ENCODE results near the gene AP5S1. TPM values are rescaled to one million over a fixed set of nuclear protein-coding genes. Genes with fewer than 3 reads are reported as not detected.
A peak's percentile ranks its signal among the peaks of the same experiment; 100 is the strongest.

AP5S1 gene
- total RNA-seq, 1 donor from 2014 or later = 12.8 TPM

DNA sequence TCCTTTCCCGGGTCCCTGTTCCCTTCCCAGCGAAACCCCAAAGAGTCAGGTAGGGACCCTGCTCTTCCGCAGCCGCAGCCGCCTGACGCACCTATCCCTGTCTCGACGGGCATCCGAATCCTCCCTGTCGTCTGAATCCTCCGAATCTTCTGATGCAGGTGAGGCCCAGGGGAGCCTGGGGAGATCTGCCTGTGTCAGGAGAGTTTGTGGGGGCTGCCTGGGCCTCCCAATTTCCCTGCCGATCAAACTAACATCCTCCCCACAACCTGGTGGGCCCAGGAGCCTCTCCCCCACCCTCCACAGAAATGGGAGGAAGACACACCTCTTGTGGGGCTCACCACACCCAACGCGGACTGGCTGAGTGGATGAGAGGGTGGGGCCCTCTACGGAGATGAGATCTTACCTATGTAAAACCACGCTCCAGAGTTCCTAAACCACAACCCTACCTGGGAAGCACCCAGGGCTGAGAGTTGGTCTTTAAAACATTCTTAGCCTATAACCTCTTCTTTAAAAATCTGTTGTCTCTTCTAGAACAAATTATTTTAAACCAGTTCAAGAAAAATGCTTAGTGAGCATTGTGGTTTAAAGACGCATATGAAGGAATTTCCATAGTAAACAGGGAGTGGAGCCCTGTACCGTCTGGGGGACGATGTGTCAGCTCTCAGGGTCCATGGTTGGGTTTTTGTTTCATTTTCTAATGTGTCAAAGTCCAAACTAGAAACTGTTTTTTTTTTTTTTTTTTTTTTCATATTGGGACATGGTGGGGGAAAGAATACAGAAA lies 22.6 kb upstream of the AP5S1 start:
- no peak for TF ChIP-seq CTCF (conservative IDR thresholded peaks at IDR 0.05)
- no peak overlapping the region for H3K27ac Mint-ChIP-seq (ENCODE audit: unreplicated experiment)
- no peaks in the 10 kb centered on the region for H3K27me3 Mint-ChIP-seq (ENCODE audit: low read depth)
- H3K4me3 Mint-ChIP-seq = peak overlapping the region; percentile 89
- no peak for DNase-seq (ENCODE audit: low read depth, low spot score)
- peaks cover 5% of the 10 kb centered on the region for H3K36me3 Mint-ChIP-seq (ENCODE audit: low read depth)
- H3K9me3 Mint-ChIP-seq = no peaks in the 10 kb centered on the region
- H3K4me1 Mint-ChIP-seq = peaks cover 51% of the 10 kb centered on the region

GRCh38 chr20:3798373-3798768 lies 22.0 kb upstream of the AP5S1 start:
- Mint-ChIP-seq H3K27ac (ENCODE audit: unreplicated experiment) (no peak overlapping the region), H3K4me1 (peaks cover 54% of the 10 kb centered on the region), H3K9me3 (no peaks in the 10 kb centered on the region)

DNA sequence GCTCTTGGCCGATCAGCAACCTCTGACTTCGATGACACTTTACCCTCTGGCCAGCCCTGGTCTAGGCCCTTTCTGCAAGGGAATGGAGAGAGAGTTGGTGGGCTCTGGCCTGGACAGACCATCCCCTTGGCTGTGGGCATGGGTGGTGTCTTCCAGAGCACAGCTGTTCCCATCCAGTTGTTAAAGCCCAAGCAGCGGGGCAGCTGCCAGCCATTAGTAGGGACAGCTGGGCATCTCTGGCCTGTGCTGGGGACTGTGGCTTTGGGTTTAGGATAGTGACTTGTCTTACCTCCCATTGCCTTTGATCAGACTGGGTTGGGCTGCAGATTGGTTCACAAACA lies 21.5 kb upstream of the AP5S1 start:
- H3K4me3 Mint-ChIP-seq = peak overlapping the region; percentile 79
- H3K4me1 Mint-ChIP-seq = peaks cover 54% of the 10 kb centered on the region
- H3K27me3 Mint-ChIP-seq (ENCODE audit: low read depth) = no peaks in the 10 kb centered on the region
- peak overlapping the region; percentile 83 for H3K27ac Mint-ChIP-seq (ENCODE audit: unreplicated experiment)
- no peak for TF ChIP-seq CTCF (conservative IDR thresholded peaks at IDR 0.05)
- DNase-seq (ENCODE audit: low read depth, low spot score) = no peak
- H3K9me3 Mint-ChIP-seq = no peaks in the 10 kb centered on the region
- H3K36me3 Mint-ChIP-seq (ENCODE audit: low read depth) = peaks cover 11% of the 10 kb centered on the region

More at GRCh38 chr20:3798373-3798768, 22.0 kb upstream of the AP5S1 start:
- peaks cover 7% of the 10 kb centered on the region for H3K36me3 Mint-ChIP-seq (ENCODE audit: low read depth)
- H3K27me3 Mint-ChIP-seq (ENCODE audit: low read depth) = no peaks in the 10 kb centered on the region
- no peak for DNase-seq (ENCODE audit: low read depth, low spot score)
- TF ChIP-seq CTCF (conservative IDR thresholded peaks at IDR 0.05) = no peak
- peak overlapping the region; percentile 89 for H3K4me3 Mint-ChIP-seq

- Mint-ChIP-seq H3K9me3 (no peaks in the 10 kb centered on the region), H3K36me3 (ENCODE audit: low read depth) (peaks cover 16% of the 10 kb centered on the region), H3K27ac (ENCODE audit: unreplicated experiment) (peak overlapping the region; percentile 64), H3K4me1 (peaks cover 54% of the 10 kb centered on the region), H3K27me3 (ENCODE audit: low read depth) (no peaks in the 10 kb centered on the region), H3K4me3 (peak overlapping the region; percentile 79)
- TF ChIP-seq CTCF (conservative IDR thresholded peaks at IDR 0.05) = no peak
- no peak for DNase-seq (ENCODE audit: low read depth, low spot score)
These were observed 20.0 kb upstream of the AP5S1 start for GRCh38 chr20:3800256-3800877.

DNA sequence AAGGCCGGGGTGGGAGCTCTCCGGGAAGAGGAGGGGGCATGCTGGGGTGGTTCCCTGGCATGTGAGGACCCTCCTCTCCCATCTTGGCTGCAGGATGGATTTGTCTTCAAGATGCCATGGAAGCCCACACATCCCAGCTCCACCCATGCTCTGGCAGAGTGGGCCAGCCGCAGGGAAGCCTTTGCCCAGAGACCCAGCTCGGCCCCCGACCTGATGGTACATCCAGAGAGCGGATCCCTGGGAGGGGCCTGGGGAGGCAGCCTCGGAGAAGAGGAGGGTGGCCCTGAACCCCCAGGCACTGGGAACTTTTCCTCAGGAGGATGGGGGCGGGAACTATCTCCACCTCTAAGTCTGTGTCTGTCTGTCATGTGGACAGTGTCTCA lies 19.5 kb upstream of the AP5S1 start:
- H3K36me3 Mint-ChIP-seq (ENCODE audit: low read depth) = peaks cover 16% of the 10 kb centered on the region
- H3K4me3 Mint-ChIP-seq = no peak overlapping the region
- no peak overlapping the region for H3K27ac Mint-ChIP-seq (ENCODE audit: unreplicated experiment)
- DNase-seq (ENCODE audit: low read depth, low spot score) = no peak
- H3K27me3 Mint-ChIP-seq (ENCODE audit: low read depth) = no peaks in the 10 kb centered on the region
- H3K9me3 Mint-ChIP-seq = no peaks in the 10 kb centered on the region
- peaks cover 54% of the 10 kb centered on the region for H3K4me1 Mint-ChIP-seq
- TF ChIP-seq CTCF (conservative IDR thresholded peaks at IDR 0.05) = no peak

All from neural crest cell (in vitro differentiated cells).